ENCODE data around the gene ACVR1.
A peak's percentile ranks its signal among the peaks of the same experiment; 100 is the strongest.

ACVR1 gene

DNA sequence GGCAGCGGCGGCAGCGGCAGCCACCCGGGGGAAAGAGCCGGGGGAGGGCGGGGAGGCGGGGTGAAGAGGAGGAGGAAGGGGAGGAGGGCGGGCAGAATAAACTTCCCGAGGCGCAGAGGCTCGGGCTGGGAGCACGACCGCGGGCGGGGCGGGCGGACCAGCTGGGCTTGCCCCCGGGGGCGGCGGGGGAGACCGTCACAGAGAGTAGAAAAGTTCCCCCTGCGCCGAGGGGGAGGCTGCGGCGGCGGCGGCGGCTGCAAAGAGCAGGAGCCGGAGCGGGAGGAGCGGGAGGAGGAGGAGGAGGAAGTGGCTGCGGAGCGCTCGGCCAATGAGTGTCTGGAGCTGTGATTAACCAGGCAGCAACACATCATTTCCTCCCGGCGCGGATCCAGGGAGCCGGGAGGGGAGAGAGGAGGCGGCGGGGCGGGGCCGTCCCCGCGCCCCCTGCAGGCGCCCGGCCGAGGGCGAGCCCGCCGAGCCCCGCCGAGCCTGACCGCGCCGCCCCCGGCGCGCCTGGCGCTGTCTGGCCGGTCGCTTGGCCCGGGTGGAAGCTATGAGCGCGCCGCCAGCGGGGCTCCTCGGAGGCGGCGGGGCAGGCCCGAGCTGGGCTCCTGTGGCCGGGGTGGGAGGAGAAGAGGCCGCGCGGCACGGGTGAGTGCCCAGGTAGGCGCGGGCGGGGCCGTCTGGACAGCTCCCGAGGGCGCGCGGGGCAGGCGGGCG is at the start of gene ACVR1:
Gene ACVR1, minus strand, starts transcription at position 265 of the 720 bp plus-strand sequence. CDS start 76,837 bp downstream, outside the sequence.
- H3K4me3 Mint-ChIP-seq = peak within 1 kb of the TSS; percentile 84
- H3K9me3 Mint-ChIP-seq = no peaks in the 10 kb centered on the region
- peaks cover 6% of the 10 kb centered on the region for H3K36me3 Mint-ChIP-seq (ENCODE audit: low read depth)
- intact Hi-C loops (cut with micrococcal nuclease) = no loop called here
- H3K27me3 Mint-ChIP-seq = no peaks in the 10 kb centered on the region
- peak within 1 kb of the TSS; percentile 80 for H3K27ac Mint-ChIP-seq
- H3K4me1 Mint-ChIP-seq (ENCODE audit: low read depth) = peaks cover 38% of the 10 kb centered on the region

DNA sequence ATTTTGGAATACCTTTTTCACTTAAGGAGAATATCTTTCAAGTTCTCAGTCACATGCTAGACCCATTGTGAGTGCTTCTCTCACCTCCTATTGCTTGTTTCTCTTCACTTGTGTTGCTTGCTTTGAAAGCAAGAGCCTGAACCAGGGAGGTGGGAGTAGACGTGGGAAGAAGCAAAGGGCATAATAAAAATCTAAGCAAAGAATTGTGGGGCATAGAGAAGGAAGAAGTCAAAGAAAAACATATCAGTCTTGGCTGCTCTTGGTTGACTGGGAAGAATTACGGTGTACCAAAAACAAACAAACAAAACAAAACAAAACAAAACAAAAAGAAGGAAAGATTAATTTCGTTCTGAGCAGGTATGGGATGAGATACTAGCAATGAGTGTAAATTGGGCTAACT is 48.9 kb upstream of the ACVR1 start:
- H3K4me3 Mint-ChIP-seq = no peak overlapping the region
- H3K27me3 Mint-ChIP-seq = no peaks in the 10 kb centered on the region
- intact Hi-C loops (cut with micrococcal nuclease) = no loop called here
- H3K27ac Mint-ChIP-seq = no peak overlapping the region
- H3K9me3 Mint-ChIP-seq = no peaks in the 10 kb centered on the region
- no peaks in the 10 kb centered on the region for H3K4me1 Mint-ChIP-seq (ENCODE audit: low read depth)
- no peaks in the 10 kb centered on the region for H3K36me3 Mint-ChIP-seq (ENCODE audit: low read depth)

DNA sequence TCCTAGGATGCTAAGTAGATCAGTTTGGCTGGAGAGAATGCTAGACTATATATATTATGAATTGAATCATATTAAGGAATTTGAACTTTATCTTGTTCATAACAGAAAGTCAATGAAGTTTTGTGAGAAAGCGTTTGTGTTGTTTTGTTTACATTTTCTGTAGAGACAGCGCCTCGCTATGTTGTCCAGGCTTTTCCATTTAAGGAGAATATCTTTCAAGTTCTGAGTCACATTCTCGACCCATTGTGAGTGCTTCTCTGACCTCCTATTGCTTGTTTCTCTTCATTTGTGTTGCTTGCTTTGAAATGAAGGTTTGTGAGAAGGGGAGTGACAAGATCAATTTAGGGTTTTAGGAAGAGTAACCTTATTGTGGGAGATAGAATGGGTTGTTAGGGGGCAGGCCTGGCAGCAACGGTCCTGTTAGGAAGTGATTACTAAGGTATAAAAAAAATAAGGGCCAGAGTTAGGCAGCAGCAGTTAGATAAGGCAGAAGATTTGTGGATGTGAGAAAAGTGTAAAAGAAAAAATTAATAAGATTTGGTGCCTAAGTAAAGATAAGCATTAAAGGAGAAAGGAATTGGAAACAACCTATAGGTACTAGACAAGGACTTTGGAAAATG is 47.6 kb upstream of the ACVR1 start:
- H3K36me3 Mint-ChIP-seq (ENCODE audit: low read depth) = no peaks in the 10 kb centered on the region
- H3K4me1 Mint-ChIP-seq (ENCODE audit: low read depth) = no peaks in the 10 kb centered on the region
- intact Hi-C loops (cut with micrococcal nuclease) = no loop called here
- H3K27ac Mint-ChIP-seq = no peak overlapping the region
- no peaks in the 10 kb centered on the region for H3K9me3 Mint-ChIP-seq
- no peaks in the 10 kb centered on the region for H3K27me3 Mint-ChIP-seq
- H3K4me3 Mint-ChIP-seq = no peak overlapping the region

DNA sequence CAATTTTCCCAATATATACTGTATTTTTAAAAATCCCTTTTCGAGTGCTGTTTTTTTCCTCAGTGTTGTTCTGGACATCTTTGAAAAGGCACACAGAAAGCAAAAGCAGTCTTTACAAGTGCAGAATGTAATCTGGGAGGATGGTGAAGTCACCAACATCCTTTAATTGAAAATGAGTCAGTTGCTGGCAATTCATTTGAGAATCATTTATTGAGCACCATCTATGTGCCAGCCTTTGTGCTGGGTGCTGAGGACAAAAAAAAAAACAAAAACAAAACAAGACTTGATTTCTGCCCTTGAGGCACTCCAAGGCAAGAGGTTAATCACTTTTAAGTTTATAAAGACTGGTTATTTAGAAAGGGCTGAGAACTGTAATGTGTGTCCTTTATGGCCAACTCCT is 46.7 kb upstream of the ACVR1 start:
- intact Hi-C loops (cut with micrococcal nuclease) = no loop called here
- H3K36me3 Mint-ChIP-seq (ENCODE audit: low read depth) = no peaks in the 10 kb centered on the region
- H3K27ac Mint-ChIP-seq = no peak overlapping the region
- H3K9me3 Mint-ChIP-seq = no peaks in the 10 kb centered on the region
- H3K4me3 Mint-ChIP-seq = no peak overlapping the region
- H3K27me3 Mint-ChIP-seq = no peaks in the 10 kb centered on the region
- H3K4me1 Mint-ChIP-seq (ENCODE audit: low read depth) = no peaks in the 10 kb centered on the region

DNA sequence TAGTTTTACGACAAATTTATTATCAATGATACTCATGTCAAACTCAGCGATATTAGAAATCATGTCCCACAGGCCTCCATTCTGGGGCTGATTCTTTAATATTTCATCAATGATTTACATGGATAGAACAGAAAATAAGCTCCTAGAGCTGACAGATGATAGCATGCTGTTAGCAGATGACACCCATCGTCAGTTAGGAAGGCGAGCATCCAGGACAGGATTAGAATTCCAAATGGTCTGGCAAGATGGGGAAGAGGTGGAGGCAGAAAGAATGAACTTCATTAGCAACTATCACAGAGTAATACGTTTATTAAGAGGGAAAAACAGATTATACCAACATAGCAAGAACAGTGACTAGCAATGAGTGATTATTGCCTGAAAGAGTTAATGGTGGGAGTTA is 46.2 kb upstream of the ACVR1 start:
- Mint-ChIP-seq H3K9me3 (no peaks in the 10 kb centered on the region), H3K36me3 (ENCODE audit: low read depth) (no peaks in the 10 kb centered on the region), H3K27ac (no peak overlapping the region), H3K4me1 (ENCODE audit: low read depth) (no peaks in the 10 kb centered on the region), H3K27me3 (no peaks in the 10 kb centered on the region), H3K4me3 (no peak overlapping the region)
- intact Hi-C loops (cut with micrococcal nuclease) = no loop called here

DNA sequence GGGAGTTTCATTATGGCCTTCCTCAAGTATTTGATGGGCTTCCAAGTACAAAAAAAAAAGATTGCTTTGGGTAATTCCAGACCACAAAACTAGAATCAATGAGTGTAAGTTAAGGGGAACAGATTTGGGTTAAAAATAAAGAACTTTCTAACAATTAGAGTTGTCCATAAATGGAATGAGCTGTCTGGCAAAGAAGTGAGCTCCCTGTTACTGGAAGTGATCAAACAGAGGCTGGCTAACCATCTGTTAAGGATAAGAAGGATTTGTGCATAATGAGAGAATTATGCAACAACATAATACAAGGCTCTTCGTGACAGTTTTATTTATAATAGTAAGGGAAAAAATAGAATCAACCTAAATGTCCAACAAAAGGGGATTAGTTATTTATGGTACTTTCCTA is 44.6 kb upstream of the ACVR1 start:
- intact Hi-C loops (cut with micrococcal nuclease) = no loop called here

DNA sequence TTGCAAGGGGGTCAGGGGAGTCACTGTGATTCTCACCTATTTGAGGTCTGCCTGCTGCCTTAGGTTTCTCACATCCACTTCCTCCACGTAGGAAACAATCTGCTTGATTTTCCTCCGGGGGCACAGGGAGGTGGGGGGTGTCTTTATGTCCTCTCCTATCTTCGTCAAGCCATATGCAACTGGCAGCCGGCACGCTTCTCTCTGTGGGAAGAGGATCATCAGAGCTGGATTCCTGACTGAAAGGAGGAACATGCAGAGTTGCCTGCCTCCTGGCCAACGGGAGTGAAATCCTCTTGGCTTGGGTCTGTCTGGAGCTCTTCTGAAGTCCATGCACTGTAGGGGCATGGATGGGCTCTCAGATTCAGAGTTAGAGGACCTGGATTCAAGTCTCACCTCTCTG is 43.1 kb upstream of the ACVR1 start:
- no peaks in the 10 kb centered on the region for H3K27me3 Mint-ChIP-seq
- no peaks in the 10 kb centered on the region for H3K4me1 Mint-ChIP-seq (ENCODE audit: low read depth)
- intact Hi-C loops (cut with micrococcal nuclease) = no loop called here
- H3K4me3 Mint-ChIP-seq = no peak overlapping the region
- no peaks in the 10 kb centered on the region for H3K9me3 Mint-ChIP-seq
- H3K36me3 Mint-ChIP-seq (ENCODE audit: low read depth) = no peaks in the 10 kb centered on the region
- no peak overlapping the region for H3K27ac Mint-ChIP-seq

More for the DNA sequence above, 44.6 kb upstream of the ACVR1 start:
- Mint-ChIP-seq H3K27ac (no peak overlapping the region), H3K9me3 (no peaks in the 10 kb centered on the region), H3K36me3 (ENCODE audit: low read depth) (no peaks in the 10 kb centered on the region), H3K4me1 (ENCODE audit: low read depth) (no peaks in the 10 kb centered on the region), H3K4me3 (no peak overlapping the region), H3K27me3 (no peaks in the 10 kb centered on the region)

DNA sequence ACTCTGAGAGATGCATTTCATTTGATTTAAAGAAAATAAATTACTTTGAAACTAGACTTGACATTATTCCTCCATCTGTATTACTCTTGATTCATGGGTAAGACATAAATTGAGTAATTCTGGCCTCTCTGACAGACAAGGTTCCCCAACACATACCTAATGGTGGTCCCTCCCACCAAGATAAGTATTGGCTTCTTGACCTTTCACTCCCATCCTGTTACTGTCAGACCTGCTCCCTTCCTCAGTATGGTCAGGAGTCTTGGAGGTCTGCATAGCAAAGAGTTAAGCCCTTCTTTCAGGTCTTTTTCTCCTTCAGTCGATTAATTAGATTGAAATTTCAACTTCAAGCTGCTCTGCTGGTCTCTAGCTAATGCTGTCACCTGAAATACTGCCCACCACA is 42.2 kb upstream of the ACVR1 start:
- Mint-ChIP-seq H3K9me3 (no peaks in the 10 kb centered on the region), H3K27ac (no peak overlapping the region), H3K36me3 (ENCODE audit: low read depth) (no peaks in the 10 kb centered on the region), H3K27me3 (no peaks in the 10 kb centered on the region), H3K4me1 (ENCODE audit: low read depth) (no peaks in the 10 kb centered on the region), H3K4me3 (no peak overlapping the region)
- intact Hi-C loops (cut with micrococcal nuclease) = no loop called here

DNA sequence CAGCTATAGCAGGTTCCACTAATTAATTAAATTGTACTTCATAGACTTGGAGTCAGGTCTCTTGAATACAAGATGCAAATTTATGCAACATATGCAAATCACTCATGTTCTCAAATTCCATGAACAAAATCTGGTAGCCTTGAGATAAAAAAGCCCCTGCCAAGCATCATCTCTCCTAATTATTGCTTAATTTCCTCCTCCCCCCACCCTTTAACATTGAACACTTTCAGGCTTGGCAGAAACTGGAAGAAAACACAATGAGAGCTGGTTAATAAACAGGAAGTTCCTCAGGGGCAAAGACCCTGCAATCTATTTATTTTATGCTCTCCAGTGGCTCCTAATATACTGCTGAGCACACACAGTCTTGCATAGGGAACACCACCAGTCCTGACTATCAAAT is 35.6 kb upstream of the ACVR1 start:
- intact Hi-C loops (cut with micrococcal nuclease) = no loop called here
- H3K36me3 Mint-ChIP-seq (ENCODE audit: low read depth) = no peaks in the 10 kb centered on the region
- H3K27ac Mint-ChIP-seq = no peak overlapping the region
- no peaks in the 10 kb centered on the region for H3K27me3 Mint-ChIP-seq
- H3K4me1 Mint-ChIP-seq (ENCODE audit: low read depth) = no peaks in the 10 kb centered on the region
- H3K9me3 Mint-ChIP-seq = no peaks in the 10 kb centered on the region
- no peak overlapping the region for H3K4me3 Mint-ChIP-seq

DNA sequence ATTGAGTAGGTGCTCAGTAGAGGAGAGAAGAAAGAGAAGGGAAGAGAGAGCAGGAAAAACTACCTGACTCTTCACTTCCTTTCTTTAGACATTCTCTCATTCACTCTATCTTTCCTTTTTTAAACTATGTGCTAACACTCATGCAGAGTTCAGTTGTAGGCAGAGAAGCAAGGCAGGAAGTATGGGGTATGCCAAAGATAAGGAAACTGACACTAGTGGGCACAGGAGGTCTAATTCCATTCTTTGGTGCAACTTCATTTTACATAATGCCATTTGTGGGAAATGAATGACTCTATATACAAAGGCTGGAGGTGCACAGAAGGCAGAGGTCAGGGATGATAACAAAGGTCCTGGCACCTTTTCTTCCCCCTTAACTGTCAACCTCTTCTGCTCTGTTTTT is 35.1 kb upstream of the ACVR1 start:
- H3K9me3 Mint-ChIP-seq = no peaks in the 10 kb centered on the region
- no peaks in the 10 kb centered on the region for H3K27me3 Mint-ChIP-seq
- no peaks in the 10 kb centered on the region for H3K36me3 Mint-ChIP-seq (ENCODE audit: low read depth)
- no peak overlapping the region for H3K4me3 Mint-ChIP-seq
- H3K4me1 Mint-ChIP-seq (ENCODE audit: low read depth) = no peaks in the 10 kb centered on the region
- H3K27ac Mint-ChIP-seq = no peak overlapping the region
- intact Hi-C loops (cut with micrococcal nuclease) = no loop called here

DNA sequence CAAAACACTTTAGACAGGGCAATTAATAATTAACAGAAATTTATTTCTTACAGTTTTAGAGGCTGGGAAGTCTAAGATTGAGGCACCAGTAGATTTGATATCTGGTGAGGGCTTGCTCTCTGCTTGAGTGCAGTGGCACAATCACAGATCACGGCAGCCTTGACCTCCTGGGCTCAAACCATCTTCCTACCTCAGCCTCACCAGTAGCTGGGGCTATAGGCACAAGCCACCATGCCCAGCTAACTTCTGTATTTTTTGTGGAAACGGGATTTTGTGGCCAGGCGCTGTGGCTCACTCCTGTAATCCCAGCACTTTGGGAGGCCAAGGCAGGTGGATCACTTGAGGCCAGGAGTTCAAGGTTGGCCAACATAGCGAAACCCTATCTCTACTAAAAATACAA is 29.0 kb upstream of the ACVR1 start:
- H3K9me3 Mint-ChIP-seq = no peaks in the 10 kb centered on the region

DNA sequence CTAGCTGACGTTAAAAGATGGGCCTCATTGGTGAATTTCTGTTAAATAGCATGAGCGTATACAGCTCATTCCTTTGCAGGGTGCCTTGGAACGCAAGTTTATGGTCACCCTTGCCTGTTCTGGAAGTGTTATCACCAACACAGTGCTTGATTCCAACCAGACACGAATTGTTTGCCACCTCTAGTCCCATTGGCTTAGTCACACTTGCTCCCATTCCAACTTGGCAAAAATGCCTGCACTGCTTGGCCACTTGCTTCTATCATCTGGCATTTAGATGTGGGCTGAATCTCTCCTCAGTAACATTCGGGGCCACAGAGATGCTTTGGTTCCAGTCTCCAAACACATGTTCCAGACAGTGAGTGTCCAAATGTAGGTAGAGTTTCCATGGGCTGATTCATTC is 27.5 kb upstream of the ACVR1 start:
- H3K27ac Mint-ChIP-seq = no peak overlapping the region

More for the DNA sequence above, 29.0 kb upstream of the ACVR1 start:
- intact Hi-C loops (cut with micrococcal nuclease) = loop anchor here (10.0 kb wide), 1 partner anchor 100 kb away; no protein-coding TSS in a partner anchor
- Mint-ChIP-seq H3K4me1 (ENCODE audit: low read depth) (peaks cover 5% of the 10 kb centered on the region), H3K4me3 (no peak overlapping the region), H3K36me3 (ENCODE audit: low read depth) (no peaks in the 10 kb centered on the region), H3K27me3 (no peaks in the 10 kb centered on the region), H3K27ac (no peak overlapping the region)

DNA sequence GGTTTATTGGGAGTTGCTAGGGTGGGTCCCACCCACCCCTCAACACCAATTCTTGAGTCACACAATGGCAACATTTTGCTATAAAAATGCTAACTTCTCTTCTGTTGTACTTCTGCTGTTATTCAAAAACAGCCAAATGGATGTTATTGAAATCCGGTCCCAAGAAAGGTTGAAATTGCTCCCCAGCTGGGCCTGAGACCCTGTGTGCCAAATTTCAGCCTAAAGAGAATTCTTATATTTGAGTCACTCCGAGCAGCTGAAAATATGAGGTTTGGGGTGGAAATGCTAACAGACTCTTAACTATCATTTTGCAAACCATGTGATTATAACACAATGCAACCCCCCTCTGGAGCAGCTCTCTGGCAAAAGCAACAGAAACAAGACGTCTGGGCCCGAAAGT is 27.0 kb upstream of the ACVR1 start:
- intact Hi-C loops (cut with micrococcal nuclease) = loop anchor here (10.0 kb wide), 1 partner anchor 102 kb away; no protein-coding TSS in a partner anchor
- H3K36me3 Mint-ChIP-seq (ENCODE audit: low read depth) = no peaks in the 10 kb centered on the region
- no peaks in the 10 kb centered on the region for H3K27me3 Mint-ChIP-seq
- H3K4me3 Mint-ChIP-seq = no peak overlapping the region
- H3K27ac Mint-ChIP-seq = no peak overlapping the region
- peaks cover 12% of the 10 kb centered on the region for H3K4me1 Mint-ChIP-seq (ENCODE audit: low read depth)
- H3K9me3 Mint-ChIP-seq = peaks cover under 1% of the 10 kb centered on the region

More for the DNA sequence above, 27.5 kb upstream of the ACVR1 start:
- intact Hi-C loops (cut with micrococcal nuclease) = loop anchor here (10.0 kb wide), 1 partner anchor 101 kb away; no protein-coding TSS in a partner anchor
- Mint-ChIP-seq H3K4me3 (no peak overlapping the region), H3K4me1 (ENCODE audit: low read depth) (peaks cover 8% of the 10 kb centered on the region), H3K36me3 (ENCODE audit: low read depth) (no peaks in the 10 kb centered on the region), H3K9me3 (no peaks in the 10 kb centered on the region), H3K27me3 (no peaks in the 10 kb centered on the region)

DNA sequence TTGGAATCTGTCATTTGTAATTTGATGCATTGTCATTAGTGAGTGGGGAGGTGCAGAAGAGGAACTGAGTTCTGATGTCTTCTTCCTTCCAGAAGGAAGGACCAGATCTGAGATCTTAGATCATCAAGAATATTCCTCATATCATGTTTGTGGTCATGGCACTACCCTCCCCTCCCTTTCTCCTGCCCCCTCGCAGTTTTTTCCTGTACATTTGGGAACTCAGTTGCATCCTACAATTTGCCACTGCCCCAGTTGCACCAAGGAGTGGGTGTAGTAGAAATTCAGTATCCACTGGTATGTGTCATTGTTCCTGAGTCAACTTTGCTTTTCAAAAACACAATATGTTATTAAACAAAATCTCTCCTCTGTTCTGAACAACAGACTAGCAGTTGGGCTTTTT is 26.6 kb upstream of the ACVR1 start:
- intact Hi-C loops (cut with micrococcal nuclease) = loop anchor here (10.0 kb wide), 1 partner anchor 102 kb away; no protein-coding TSS in a partner anchor

More for the DNA sequence above, 26.6 kb upstream of the ACVR1 start:
- Mint-ChIP-seq H3K27me3 (no peaks in the 10 kb centered on the region), H3K36me3 (ENCODE audit: low read depth) (no peaks in the 10 kb centered on the region), H3K9me3 (peaks cover 5% of the 10 kb centered on the region), H3K4me3 (no peak overlapping the region), H3K27ac (no peak overlapping the region), H3K4me1 (ENCODE audit: low read depth) (peaks cover 17% of the 10 kb centered on the region)

Measured in dendritic cell treated with granulocyte-macrophage colony-stimulating factor and Interleukin-4, amounts not matched to agents 40 ng/mL and 50 ng/mL, for 4 days (primary cell).